SU-DHL-6 (cell line): ENCODE results near the gene KLF13.

Experiments
- H2AFZ ChIP-seq: fragments of 200-600 bp; sonication (generic); 2 replicates; pipeline ENCODE4 v1.6.1; 2014; ENCODE audit warnings: low read depth, mild to moderate bottlenecking, moderate library complexity, mixed read lengths, antibody characterized with exemption, low read length; ENCODE audit not compliant: severe bottlenecking
- H3F3A ChIP-seq: fragments of 200-600 bp; shearing (Covaris generic); 2 replicates; pipeline ENCODE4 v1.6.0; 2016; ENCODE audit warnings: antibody characterized with exemption, mild to moderate bottlenecking; ENCODE audit not compliant: insufficient read depth
- H3K27ac ChIP-seq: fragments of 200-600 bp; sonication (generic); 2 replicates; pipeline ENCODE4 v1.5.1; 2016; ENCODE audit warnings: low read depth, mild to moderate bottlenecking, low read length, moderate library complexity, mixed read lengths
- H3K27me3 ChIP-seq: fragments of 200-600 bp; sonication (generic), shearing (Covaris generic); 2 replicates; pipeline ENCODE4 v1.6.0; 2014; ENCODE audit warnings: mild to moderate bottlenecking, low read length
- H3K36me3 ChIP-seq: fragments of 200-600 bp; sonication (generic); 2 replicates; pipeline ENCODE4 v1.6.1; 2014; ENCODE audit warnings: mild to moderate bottlenecking, low read length, mixed read lengths
- H3K4me2 ChIP-seq: fragments of 300-600, 200-600 bp; shearing (Covaris generic), sonication (generic); 2 replicates; pipeline ENCODE4 v1.6.0; 2014; ENCODE audit warnings: low read length, low read depth, mild to moderate bottlenecking; ENCODE audit not compliant: poor library complexity, severe bottlenecking
- H3K4me3 ChIP-seq: fragments of 200-600 bp; sonication (generic); 2 replicates; pipeline ENCODE4 v1.5.1; 2014; ENCODE audit warnings: antibody characterized with exemption, low read length, mild to moderate bottlenecking, mixed read lengths; ENCODE audit not compliant: insufficient read depth, poor library complexity, severe bottlenecking
- H3K79me2 ChIP-seq: fragments of 200-600 bp; sonication (generic); 2 replicates; pipeline ENCODE4 v1.6.1; 2014; ENCODE audit warnings: mild to moderate bottlenecking, low read length, moderate library complexity; ENCODE audit not compliant: insufficient read depth
- H3K9ac ChIP-seq: fragments of 200-600 bp; sonication (generic); 2 replicates; pipeline ENCODE4 v1.7.0; 2014; ENCODE audit warnings: mild to moderate bottlenecking, low read length
- H3K9me2 ChIP-seq: fragments of 200-600 bp; sonication (generic); replicated peaks from 2 replicates; pipeline ENCODE4 v1.6.1; 2014; ENCODE audit warnings: low read length; ENCODE audit not compliant: insufficient read depth
- H3K9me3 ChIP-seq: fragments of 200-600 bp; sonication (generic); 2 replicates; pipeline ENCODE4 v1.6.1; 2014; ENCODE audit warnings: low read length, mixed read lengths; ENCODE audit not compliant: insufficient read depth
- H4K20me1 ChIP-seq: fragments of 200-600 bp; sonication (generic); 2 replicates; pipeline ENCODE4 v1.6.1; 2014; ENCODE audit warnings: low read depth, mild to moderate bottlenecking, antibody characterized with exemption, low read length, moderate library complexity, mixed read lengths
- CTCF ChIP-seq: fragments of 200-600 bp; sonication (generic); IDR thresholded peaks from one replicate; pipeline ENCODE4 v1.5.1; 2017; ENCODE audit warnings: antibody characterized with exemption, mild to moderate bottlenecking, low read length, moderate library complexity; ENCODE audit not compliant: insufficient read depth, poor library complexity, severe bottlenecking
- EZH2phosphoT487 ChIP-seq: fragments of 200-600 bp; sonication (generic), shearing (Covaris generic); conservative IDR thresholded peaks from 2 replicates; pipeline ENCODE4 v1.6.1; 2018; ENCODE audit warnings: mild to moderate bottlenecking, antibody characterized with exemption, low read length, moderate library complexity, mixed read lengths

Gene KLF13

GRCh38 chr15:31328428-31328968 lies 1.9 kb downstream of the KLF13 start:
- Histone ChIP-seq H3K9me3 (no peaks in the 10 kb centered on the region), H3K27ac (peak overlapping the region; percentile 82), H3K36me3 (no peaks in the 10 kb centered on the region), H3K27me3 (no peaks in the 10 kb centered on the region), H3K79me2 (peaks cover 44% of the 10 kb centered on the region), H3K4me2 (peak overlapping the region; percentile 59), H3K9ac (peak overlapping the region; percentile 66), H3K9me2 (no peaks in the 10 kb centered on the region), H4K20me1 (peaks cover 5% of the 10 kb centered on the region), H2AFZ (peak overlapping the region; percentile 44), H3F3A (peaks cover 20% of the 10 kb centered on the region), H3K4me3 (peak overlapping the region; percentile 87)
- TF ChIP-seq CTCF: no peak
- TF ChIP-seq EZH2phosphoT487: no peak

- peaks cover 50% of the 10 kb centered on the region for H3K79me2 ChIP-seq
- no peaks in the 10 kb centered on the region for H3K27me3 ChIP-seq
- H3F3A ChIP-seq: peaks cover 20% of the 10 kb centered on the region
- no peak overlapping the region for H2AFZ ChIP-seq
- H3K27ac ChIP-seq: peak overlapping the region; percentile 82
- H3K9me3 ChIP-seq: no peaks in the 10 kb centered on the region
- H4K20me1 ChIP-seq: peaks cover 5% of the 10 kb centered on the region
- no peaks in the 10 kb centered on the region for H3K36me3 ChIP-seq
- no peaks in the 10 kb centered on the region for H3K9me2 ChIP-seq
- H3K4me3 ChIP-seq: peak overlapping the region; percentile 87
- H3K4me2 ChIP-seq: peak overlapping the region; percentile 59
- peak overlapping the region; percentile 66 for H3K9ac ChIP-seq
- no peak for TF ChIP-seq CTCF
- no peak for TF ChIP-seq EZH2phosphoT487
Measured at GRCh38 chr15:31328969-31329639, 2.5 kb downstream of the KLF13 start.

GRCh38 chr15:31329640-31330010 lies 3.0 kb downstream of the KLF13 start:
- peaks cover 18% of the 10 kb centered on the region for H3F3A ChIP-seq
- H4K20me1 ChIP-seq: peaks cover 5% of the 10 kb centered on the region
- peaks cover 54% of the 10 kb centered on the region for H3K79me2 ChIP-seq
- peak overlapping the region; percentile 59 for H3K4me2 ChIP-seq
- H3K27ac ChIP-seq: no peak overlapping the region
- TF ChIP-seq EZH2phosphoT487: no peak
- TF ChIP-seq CTCF: no peak
- no peaks in the 10 kb centered on the region for H3K27me3 ChIP-seq
- no peaks in the 10 kb centered on the region for H3K9me2 ChIP-seq
- H2AFZ ChIP-seq: no peak overlapping the region
- no peak overlapping the region for H3K9ac ChIP-seq
- no peaks in the 10 kb centered on the region for H3K9me3 ChIP-seq
- no peak overlapping the region for H3K4me3 ChIP-seq
- H3K36me3 ChIP-seq: no peaks in the 10 kb centered on the region
